Gastroesophageal sphincter (tissue), 3 donors: ENCODE data around the gene WASHC4.

Experiments used
- EP300 ChIP-seq: sonication (generic); formaldehyde crosslinking; IDR thresholded peaks from one replicate; pipeline ENCODE4 v1.6.1; 2017; ENCODE audit warnings: antibody characterized with exemption, mild to moderate bottlenecking
- POLR2A ChIP-seq, 2 donors: fragments of 450-650 bp; IDR thresholded peaks; one replicate each; pipeline ENCODE4 v1.6.1; 2017; ENCODE audit warnings: antibody characterized with exemption in 2 of 2, mild to moderate bottlenecking in 2 of 2, moderate library complexity in 1 of 2
- POLR2AphosphoS5 ChIP-seq: sonication (generic); formaldehyde crosslinking; IDR thresholded peaks from one replicate; pipeline ENCODE4 v1.6.1; 2017; ENCODE audit warnings: antibody characterized with exemption
- TF ChIP-seq, protein P1 (sequence below), 4 experiments: fragments of 200-600 bp in 2 of 4; fragments of 450-650 bp in 2 of 4; sonication (generic) in 1 of 4; IDR thresholded peaks; one replicate each; pipeline ENCODE4 v1.5.1; 2017 to 2019; ENCODE audit warnings: antibody characterized with exemption in 4 of 4, mild to moderate bottlenecking in 2 of 4, moderate library complexity in 2 of 4

DNA sequence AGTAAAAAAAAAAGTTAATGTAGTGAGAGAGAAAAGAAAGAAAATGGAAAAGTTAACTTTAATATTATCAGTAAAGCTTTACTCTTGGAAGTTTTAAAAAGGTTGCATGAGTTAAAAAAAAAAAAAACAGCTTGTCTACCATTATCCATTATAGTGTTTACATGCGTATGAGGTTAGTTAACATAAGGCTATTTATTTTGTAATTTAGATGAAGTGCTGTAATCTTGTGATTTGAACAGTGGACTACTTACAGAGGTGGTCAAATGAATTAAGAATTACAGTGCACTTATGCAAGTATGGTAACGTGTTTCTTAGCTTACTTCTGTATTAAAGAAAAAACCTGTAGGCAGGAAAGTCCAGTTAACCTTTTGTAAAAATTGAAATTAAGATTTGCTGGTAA lies 30.7 kb downstream of the WASHC4 start:
- no peak for TF ChIP-seq POLR2A (IDR thresholded peaks at IDR 0.05)
- TF ChIP-seq, protein P1, sequence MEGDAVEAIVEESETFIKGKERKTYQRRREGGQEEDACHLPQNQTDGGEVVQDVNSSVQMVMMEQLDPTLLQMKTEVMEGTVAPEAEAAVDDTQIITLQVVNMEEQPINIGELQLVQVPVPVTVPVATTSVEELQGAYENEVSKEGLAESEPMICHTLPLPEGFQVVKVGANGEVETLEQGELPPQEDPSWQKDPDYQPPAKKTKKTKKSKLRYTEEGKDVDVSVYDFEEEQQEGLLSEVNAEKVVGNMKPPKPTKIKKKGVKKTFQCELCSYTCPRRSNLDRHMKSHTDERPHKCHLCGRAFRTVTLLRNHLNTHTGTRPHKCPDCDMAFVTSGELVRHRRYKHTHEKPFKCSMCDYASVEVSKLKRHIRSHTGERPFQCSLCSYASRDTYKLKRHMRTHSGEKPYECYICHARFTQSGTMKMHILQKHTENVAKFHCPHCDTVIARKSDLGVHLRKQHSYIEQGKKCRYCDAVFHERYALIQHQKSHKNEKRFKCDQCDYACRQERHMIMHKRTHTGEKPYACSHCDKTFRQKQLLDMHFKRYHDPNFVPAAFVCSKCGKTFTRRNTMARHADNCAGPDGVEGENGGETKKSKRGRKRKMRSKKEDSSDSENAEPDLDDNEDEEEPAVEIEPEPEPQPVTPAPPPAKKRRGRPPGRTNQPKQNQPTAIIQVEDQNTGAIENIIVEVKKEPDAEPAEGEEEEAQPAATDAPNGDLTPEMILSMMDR (IDR thresholded peaks at IDR 0.05): no peak
- TF ChIP-seq POLR2AphosphoS5: no peak
- no peak for TF ChIP-seq EP300
